Heart right ventricle (tissue), 16 donors: ENCODE data around the gene WFDC10A. TPM values are rescaled to one million over a fixed set of nuclear protein-coding genes. Genes with fewer than 3 reads are reported as not detected.

ENCODE experiments used
- ATAC-seq, 8 donors: fragments of 200-7000 bp; cut with Tn5 transposase; one replicate each; pipeline ENCODE4 v1.9.1; 2020; ENCODE audit warnings: mild to moderate bottlenecking in 8 of 8, moderate library complexity in 8 of 8, moderate number of reproducible peaks in 1 of 8
- DNase-seq, 2 donors: peaks; one replicate each; pipeline ENCODE4 v3.0.0-alpha.2; 2020
- H3K27ac ChIP-seq, 10 donors: fragments of 200-600 bp; sonication (generic) in 2 of 10; one replicate each; pipeline versions ENCODE4 v1.5.0 to v1.8.0; 2020 to 2022; ENCODE audit warnings: mild to moderate bottlenecking in 3 of 10
- H3K27me3 ChIP-seq, 7 donors: fragments of 200-600 bp; one replicate each; pipeline ENCODE4 v1.8.0; 2021 to 2022; ENCODE audit warnings: mild to moderate bottlenecking in 2 of 7
- H3K36me3 ChIP-seq, 9 donors: fragments of 200-600 bp; sonication (generic) in 1 of 9; one replicate each; pipeline versions ENCODE4 v1.5.0 to v1.8.0; 2020 to 2022; ENCODE audit warnings: mild to moderate bottlenecking in 2 of 9
- H3K4me1 ChIP-seq, 9 donors: fragments of 200-600 bp; sonication (generic) in 1 of 9; one replicate each; pipeline versions ENCODE4 v1.5.0 to v1.8.0; 2020 to 2022; ENCODE audit warnings: mild to moderate bottlenecking in 4 of 9
- H3K4me3 ChIP-seq, 10 donors: fragments of 200-600 bp; sonication (generic) in 2 of 10; one replicate each; pipeline versions ENCODE4 v1.5.0 to v1.8.0; 2020 to 2022; ENCODE audit warnings: mild to moderate bottlenecking in 7 of 10, moderate library complexity in 2 of 10
- H3K9me3 ChIP-seq, 11 donors: fragments of 200-600 bp in 10 of 11; sonication (generic) in 2 of 11; one replicate each; pipeline versions ENCODE4 v1.5.0 to v1.8.0; 2013 to 2022; ENCODE audit warnings: mild to moderate bottlenecking in 2 of 11, control low read depth in 1 of 11, moderate library complexity in 1 of 11
- WGBS, 2 donors: extraction: QIAGEN DNeasy Blood & Tissue Kit; methylation state at CpG; one replicate each; pipeline ENCODE4 v1.1.7; 2013; ENCODE audit warnings: inconsistent platforms in 1 of 2; 5-methylcytosine and 5-hydroxymethylcytosine counted together
- intact Hi-C, 10 donors: fragments of 100-400 bp; cut with DNase I; formaldehyde crosslinking; loops; one replicate each; pipeline versions ENCODE4 v1.11.1 to v1.14.2; 2022
- polyA plus RNA-seq, 2 donors: library from polyadenylated mRNA; stranded (reverse); fragments of 200-250 nt; gene quantifications; one replicate each; pipeline ENCODE4 v1.2.3, GENCODE V29; 2013
- total RNA-seq, 10 donors: library from RNA; stranded (reverse); fragmentation: NEBNext Ultra II Directional in 3 of 10; extraction: Animal tissue kit (Norgen Biotek cat#: 25700) in 3 of 10; gene quantifications; one replicate each; pipeline versions ENCODE4 v1.2.1 to v1.2.4, GENCODE V29; 2021 to 2023
- TF ChIP-seq, protein P1 (sequence below), 9 donors: fragments of 200-600 bp; sonication (generic) in 2 of 9; IDR thresholded peaks; one replicate each; pipeline versions ENCODE4 v1.5.0 to v1.8.0; 2021 to 2022; ENCODE audit warnings: antibody characterized with exemption in 9 of 9, mild to moderate bottlenecking in 5 of 9, moderate library complexity in 1 of 9
- donor health status: Arrhythmogenic right ventricular cardiomyopathy.
- donor health status: ischemic (EF 13 %, LVEDD 7.1; RV severe dilation, severe dysfunction).
- donor health status: healthy with polysubstance abuse.
- donor health status: DM: no; HTN: yes; CAD: no.
- donor health status: DM: no; HTN: no; CAD: no.
- donor health status: ischemic (EF 25% LVEDD 6.9; RV normal size, moderate dysfunction).
- donor health status: ischemic (EF 25% LVEDD 5.7; RV mildly dilated, moderate dysfunction).
- donor health status: healthy.
- donor health status: DM: yes; HTN: yes; CAD: no.
- donor health status: Ischemic cardiomyopathy.
- donor health status: ischemic (EF 35%, LVEDD 5.7; RV mildly dilated, moderate dysfunction).
- donor health status: nonischemic (EF 11% LVEDD 7.7; RV severe dilation, severe dysfunction).
- donor health status: DM: yes; HTN: yes; CAD: no.
- donor health status: PGD.
- donor health status: ischemic (EF 29% LVEDD 5.4; RV normal size, mild dysfunction).
- donor health status: nonischemic (EF 23%, LVEDD 6.1; RV moderate dilation, normal function).

WFDC10A gene
- total and polyA plus RNA-seq, 12 donors = not detected

DNA sequence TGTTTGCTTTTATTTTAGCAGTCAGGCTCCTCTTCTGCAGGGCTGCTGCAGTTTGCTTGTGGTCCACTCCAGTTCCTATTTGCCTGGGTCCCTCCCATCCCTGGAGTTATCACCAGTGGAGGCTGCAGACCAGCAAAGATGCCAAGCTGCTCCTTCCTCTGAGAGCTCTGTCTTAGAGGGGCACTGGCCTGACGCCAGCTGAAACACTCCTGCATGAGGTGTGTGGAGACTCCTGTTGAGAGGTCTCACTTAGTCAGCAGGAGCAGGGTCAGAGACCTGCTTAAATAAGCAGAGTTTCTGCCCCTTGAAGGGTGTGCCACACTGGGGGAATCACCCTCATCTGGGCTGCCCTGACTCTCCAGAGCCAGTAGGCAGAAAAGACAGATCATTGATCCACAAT lies 34.3 kb upstream of the WFDC10A start:
- 35 to 36% methylated on average over 1 of the region's 1 CpG for WGBS, 2 donors
- no peak overlapping the region for H3K27ac ChIP-seq
- intact Hi-C loops = no loop called here
- no peak overlapping the region for H3K4me3 ChIP-seq
- TF ChIP-seq, protein P1, sequence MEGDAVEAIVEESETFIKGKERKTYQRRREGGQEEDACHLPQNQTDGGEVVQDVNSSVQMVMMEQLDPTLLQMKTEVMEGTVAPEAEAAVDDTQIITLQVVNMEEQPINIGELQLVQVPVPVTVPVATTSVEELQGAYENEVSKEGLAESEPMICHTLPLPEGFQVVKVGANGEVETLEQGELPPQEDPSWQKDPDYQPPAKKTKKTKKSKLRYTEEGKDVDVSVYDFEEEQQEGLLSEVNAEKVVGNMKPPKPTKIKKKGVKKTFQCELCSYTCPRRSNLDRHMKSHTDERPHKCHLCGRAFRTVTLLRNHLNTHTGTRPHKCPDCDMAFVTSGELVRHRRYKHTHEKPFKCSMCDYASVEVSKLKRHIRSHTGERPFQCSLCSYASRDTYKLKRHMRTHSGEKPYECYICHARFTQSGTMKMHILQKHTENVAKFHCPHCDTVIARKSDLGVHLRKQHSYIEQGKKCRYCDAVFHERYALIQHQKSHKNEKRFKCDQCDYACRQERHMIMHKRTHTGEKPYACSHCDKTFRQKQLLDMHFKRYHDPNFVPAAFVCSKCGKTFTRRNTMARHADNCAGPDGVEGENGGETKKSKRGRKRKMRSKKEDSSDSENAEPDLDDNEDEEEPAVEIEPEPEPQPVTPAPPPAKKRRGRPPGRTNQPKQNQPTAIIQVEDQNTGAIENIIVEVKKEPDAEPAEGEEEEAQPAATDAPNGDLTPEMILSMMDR (IDR thresholded peaks at IDR 0.05) = no peak
- DNase-seq (no peak), ATAC-seq (no peak)
- H3K9me3 ChIP-seq = peaks cover 0 to 4% (median 0%) of the 10 kb centered on the region in 11 donors
- no peaks in the 10 kb centered on the region for H3K36me3 ChIP-seq
- H3K4me1 ChIP-seq = no peaks in the 10 kb centered on the region
- peaks cover 0 to 35% (median 30%) of the 10 kb centered on the region in 7 donors for H3K27me3 ChIP-seq

DNA sequence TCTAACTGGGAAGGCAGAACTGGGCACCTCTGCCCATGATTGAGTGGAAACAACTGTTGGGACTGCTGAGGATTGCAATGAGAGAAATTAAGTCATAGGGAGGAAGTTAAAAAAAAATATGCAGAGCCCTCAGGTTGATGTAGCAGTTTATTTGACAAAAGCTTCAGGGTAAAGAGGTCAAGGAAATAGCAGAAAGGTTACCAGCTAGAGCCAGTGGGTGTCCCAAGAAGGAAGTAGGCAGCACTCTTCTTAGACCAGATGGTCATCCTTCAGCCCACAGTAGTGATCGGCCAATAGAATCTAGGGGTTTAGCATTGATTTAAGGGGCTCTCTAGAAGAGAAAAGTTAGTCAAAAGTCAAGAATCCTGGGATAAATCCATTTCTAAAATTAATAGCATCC lies 21.7 kb upstream of the WFDC10A start:
- ATAC-seq (no peak), DNase-seq (no peak)
- no peaks in the 10 kb centered on the region for H3K36me3 ChIP-seq
- H3K27me3 ChIP-seq = peaks cover 0 to 7% (median 0%) of the 10 kb centered on the region in 7 donors
- no peak overlapping the region for H3K27ac ChIP-seq
- no peak overlapping the region for H3K4me3 ChIP-seq
- TF ChIP-seq, protein P1 (IDR thresholded peaks at IDR 0.05) = no peak
- intact Hi-C loops = no loop called here
- no peaks in the 10 kb centered on the region for H3K4me1 ChIP-seq
- WGBS, 2 donors = 95 to 97% methylated on average over 1 of the region's 1 CpG
- H3K9me3 ChIP-seq = peaks cover 0 to 30% (median 7%) of the 10 kb centered on the region in 11 donors

DNA sequence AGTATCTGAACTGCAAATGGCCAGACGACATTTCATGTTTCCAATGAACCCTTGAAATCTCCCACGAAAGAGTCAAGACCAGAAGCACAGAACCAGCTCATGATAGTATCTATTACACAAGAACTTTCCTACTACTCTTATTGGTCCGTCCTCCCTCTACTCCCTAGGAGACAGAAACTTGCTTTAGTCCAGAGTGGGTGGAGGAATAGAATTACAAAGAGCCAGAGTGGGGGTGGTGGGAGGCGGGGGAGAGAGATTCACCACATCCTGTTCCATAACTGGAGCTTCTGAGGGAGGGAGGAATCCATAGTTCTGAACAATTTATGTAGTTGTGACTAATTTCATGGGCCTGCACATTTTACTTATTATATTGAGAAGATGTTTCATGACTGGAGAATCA lies 18.5 kb upstream of the WFDC10A start:
- Histone ChIP-seq H3K27me3 (peaks cover 0 to 7% (median 0%) of the 10 kb centered on the region in 7 donors), H3K27ac (no peak overlapping the region), H3K9me3 (peaks cover 0 to 14% (median 2%) of the 10 kb centered on the region in 11 donors), H3K4me1 (no peaks in the 10 kb centered on the region), H3K4me3 (no peak overlapping the region), H3K36me3 (no peaks in the 10 kb centered on the region)
- 50 to 51% methylated on average over 4 of the region's 4 CpGs for WGBS, 2 donors
- TF ChIP-seq, protein P1 (IDR thresholded peaks at IDR 0.05) = no peak
- intact Hi-C loops = no loop called here
- ATAC-seq (no peak), DNase-seq (no peak)

DNA sequence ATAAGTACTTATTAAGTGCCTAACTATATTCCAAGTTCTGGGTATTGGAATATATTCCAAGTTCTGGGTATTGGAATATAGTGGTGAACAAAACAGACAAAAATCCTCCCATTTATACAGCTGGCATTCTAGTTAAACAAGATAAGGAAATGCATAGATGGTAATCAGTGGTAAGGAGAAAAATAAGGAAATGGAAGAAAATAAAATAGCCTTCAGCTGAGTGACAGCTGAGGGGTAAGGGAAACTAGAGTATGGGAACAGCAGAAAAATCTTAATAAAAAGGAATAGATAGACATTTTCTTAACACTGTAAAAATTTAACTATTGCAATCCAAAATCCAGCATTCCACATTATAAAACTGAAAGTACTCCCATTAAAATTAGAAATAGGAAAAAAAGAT lies 17.2 kb upstream of the WFDC10A start:
- Histone ChIP-seq H3K27ac (no peak overlapping the region), H3K4me1 (no peaks in the 10 kb centered on the region), H3K27me3 (peaks cover 0 to 5% (median 0%) of the 10 kb centered on the region in 7 donors), H3K4me3 (no peak overlapping the region), H3K36me3 (no peaks in the 10 kb centered on the region), H3K9me3 (peaks cover 0 to 5% (median 0%) of the 10 kb centered on the region in 11 donors)
- TF ChIP-seq, protein P1 (IDR thresholded peaks at IDR 0.05) = no peak
- ATAC-seq (no peak), DNase-seq (no peak)
- intact Hi-C loops = no loop called here
